ENCODE measurements around the gene ERVH48-1.
A peak's percentile ranks its signal among the peaks of the same experiment; 100 is the strongest.
"Not testable (repeated sequence)": the region's sequence is repeated elsewhere in the genome, so short reads cannot be mapped to it uniquely, and the experiment has no call there.

The ERVH48-1 gene

GRCh38 chr21:42906233-42906632 lies 19.2 kb downstream of the ERVH48-1 start:
- DNase-seq (ENCODE audit: low spot score): no peak

- DNase-seq (ENCODE audit: low spot score): no peak
Observed at GRCh38 chr21:42905195-42905594, 20.2 kb downstream of the ERVH48-1 start.

- DNase-seq (ENCODE audit: low spot score): no peak
Observed at GRCh38 chr21:42903817-42904216, 21.6 kb downstream of the ERVH48-1 start.

- DNase-seq (ENCODE audit: low spot score): no peak
Observed at GRCh38 chr21:42900446-42900845, 25.0 kb downstream of the ERVH48-1 start.

GRCh38 chr21:42892931-42893755 lies 32.3 kb downstream of the ERVH48-1 start, which contains the start of gene NDUFV3:
Gene NDUFV3 (plus strand): TSS chr21:42893309. CDS start chr21:42893334, 25 bp downstream.
- peak; percentile 96 for DNase-seq (ENCODE audit: low spot score)

- no peak for DNase-seq (ENCODE audit: low spot score)
Observed at GRCh38 chr21:42892582-42892930, 32.9 kb downstream of the ERVH48-1 start.

- no peak for DNase-seq (ENCODE audit: low spot score)
Observed at GRCh38 chr21:42887326-42887725, 38.1 kb downstream of the ERVH48-1 start.

GRCh38 chr21:42883921-42884320 lies 41.5 kb downstream of the ERVH48-1 start:
- DNase-seq (ENCODE audit: low spot score): no peak

GRCh38 chr21:42880352-42880751 lies 45.1 kb downstream of the ERVH48-1 start:
- no peak for DNase-seq (ENCODE audit: low spot score)

GRCh38 chr21:42878993-42879787 lies 46.2 kb downstream of the ERVH48-1 start, which contains the start of gene WDR4:
Gene WDR4 (minus strand): TSS chr21:42879539. CDS start chr21:42879495, 44 bp downstream.
- DNase-seq (ENCODE audit: low spot score): peak; percentile 97

- no peak for DNase-seq (ENCODE audit: low spot score)
Observed at GRCh38 chr21:42878678-42878992, 46.8 kb downstream of the ERVH48-1 start.

- not testable (repeated sequence) for DNase-seq (ENCODE audit: low spot score)
Observed at GRCh38 chr21:42875811-42876210, 49.6 kb downstream of the ERVH48-1 start.

GRCh38 chr21:42873096-42873495 lies 52.3 kb downstream of the ERVH48-1 start:
- DNase-seq (ENCODE audit: low spot score): no peak

- DNase-seq (ENCODE audit: low spot score): no peak
Observed at GRCh38 chr21:42868196-42868595, 57.2 kb downstream of the ERVH48-1 start.
